Adrenal gland (tissue), 12 donors: ENCODE measurements around the gene SMARCAD1. TPM values are rescaled to one million over a fixed set of nuclear protein-coding genes. Genes with fewer than 3 reads are reported as not detected.

ENCODE experiments used
- DNase-seq, 7 donors: peaks; one replicate each; pipeline ENCODE4 v3.0.0-alpha.2; 2019 to 2020
- H3K27ac ChIP-seq, 5 donors: fragments of 200-600 bp; sonication (generic) in 4 of 5; 1 replicate in 3 of 5; 2 replicates in 2 of 5; pipeline versions ENCODE4 v1.5.1 to v1.8.0; 2016 to 2020; ENCODE audit warnings: mild to moderate bottlenecking in 1 of 5
- H3K27me3 ChIP-seq: fragments of 200-600 bp; 2 replicates; pipeline ENCODE4 v1.8.0; 2021
- H3K36me3 ChIP-seq, 2 donors: fragments of 200-600 bp; replicated peaks in 1 of 2; 1 replicate in 1 of 2; 2 replicates in 1 of 2; pipeline versions ENCODE4 v1.5.1 to v1.8.0; 2018 to 2022
- H3K4me1 ChIP-seq, 2 donors: fragments of 200-600 bp; replicated peaks in 1 of 2; 1 replicate in 1 of 2; 2 replicates in 1 of 2; pipeline versions ENCODE4 v1.5.1 to v1.8.0; 2018 to 2021
- H3K4me3 ChIP-seq, 4 donors: fragments of 200-600 bp; sonication (generic) in 3 of 4; one replicate each; pipeline ENCODE4 v1.5.1; 2016 to 2018
- H3K9me3 ChIP-seq, 3 donors: fragments of 200-600 bp; sonication (generic) in 1 of 3; replicated peaks in 1 of 3; 1 replicate in 2 of 3; 2 replicates in 1 of 3; pipeline versions ENCODE4 v1.5.1 to v1.8.0; 2016 to 2021
- POLR2A ChIP-seq, 2 donors: fragments of 450-650 bp; IDR thresholded peaks; one replicate each; pipeline ENCODE4 v1.6.1; 2017; ENCODE audit warnings: antibody characterized with exemption in 2 of 2, mild to moderate bottlenecking in 2 of 2, moderate library complexity in 1 of 2
- WGBS, 4 donors: extraction: QIAGEN DNeasy Blood & Tissue Kit in 2 of 4; methylation state at CpG; one replicate each; pipeline versions ENCODE4 v1.1.5 to v1.1.7; 2013 to 2017; 5-methylcytosine and 5-hydroxymethylcytosine counted together
- intact Hi-C, 2 donors: fragments of 100-400 bp; cut with DNase I; formaldehyde crosslinking; loops; one replicate each; pipeline versions ENCODE4 v1.14.1 to v1.15.0; 2022 to 2023
- polyA plus RNA-seq, 3 donors: library from polyadenylated mRNA; stranded (reverse); fragments of 200-250 nt in 2 of 3; fragments of 350-450 nt in 1 of 3; fragmentation: Illumina TruSeq in 1 of 3; extraction: RNeasy Lipid Tissue Mini Kit (QIAGEN cat#74804) in 1 of 3; gene quantifications; one replicate each; pipeline ENCODE4 v1.2.3, GENCODE V29; 2013 to 2014
- total RNA-seq, 9 donors: library from RNA; depleted of rRNA in 4 of 9; stranded (reverse); fragments of >200 nt in 4 of 9; fragments of 120-200 nt in 1 of 9; fragmentation: NEBNext Ultra II Directional in 1 of 9; extraction: Animal tissue kit (Norgen Biotek cat#: 25700) in 1 of 9; gene quantifications; one replicate each; pipeline versions ENCODE4 v1.1.0 to v1.2.4, GENCODE V29; 2013 to 2023
- TF ChIP-seq, protein P1 (sequence below), 6 experiments: fragments of 450-650 bp in 4 of 6; fragments of 200-600 bp in 2 of 6; sonication (generic) in 1 of 6; IDR thresholded peaks; 1 replicate in 5 of 6; 2 replicates in 1 of 6; pipeline versions ENCODE4 v1.5.1 to v1.8.0; 2016 to 2021; ENCODE audit warnings: antibody characterized with exemption in 6 of 6, mild to moderate bottlenecking in 2 of 6, moderate library complexity in 1 of 6
- donor health status: healthy with polysubstance abuse.
- donor health status: Bipolar disorder and iron deficiency.
- donor health status: DM: yes; HTN: yes; CAD: no.
- donor health status: DM: no; HTN: no; CAD: no.
- donor health status: DM: no; HTN: no; CAD: no.
- donor health status: DM: yes; HTN: yes; CAD: no.

SMARCAD1 gene
- total and polyA plus RNA-seq, 12 donors: 9.0 to 51.9 (median 22.2) TPM

DNA sequence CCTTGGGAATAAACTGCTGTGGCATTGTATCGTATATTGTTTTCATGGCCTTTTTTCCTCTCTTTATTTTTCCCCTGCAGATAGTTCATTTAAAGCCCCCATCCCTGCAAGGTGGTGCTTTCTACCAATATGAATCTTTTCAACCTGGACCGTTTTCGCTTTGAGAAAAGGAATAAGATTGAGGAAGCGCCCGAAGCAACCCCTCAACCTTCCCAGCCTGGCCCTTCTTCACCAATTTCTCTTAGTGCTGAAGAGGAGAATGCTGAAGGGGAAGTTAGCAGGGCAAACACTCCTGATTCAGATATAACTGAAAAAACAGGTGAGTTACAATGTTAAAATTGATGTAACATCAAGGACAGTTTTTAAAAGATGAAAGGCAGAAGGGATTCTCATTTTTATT, 601 bp downstream of the SMARCAD1 start:
- peak overlapping the region in 2 of 4 donors; percentile 71 to 78 for H3K4me3 ChIP-seq
- no peaks in the 10 kb centered on the region for H3K27me3 ChIP-seq
- intact Hi-C loops: no loop called here
- no peaks in the 10 kb centered on the region for H3K9me3 ChIP-seq
- H3K4me1 ChIP-seq: peaks cover 16 to 17% of the 10 kb centered on the region in 2 donors
- no peak for TF ChIP-seq POLR2A (IDR thresholded peaks at IDR 0.05)
- TF ChIP-seq, protein P1, sequence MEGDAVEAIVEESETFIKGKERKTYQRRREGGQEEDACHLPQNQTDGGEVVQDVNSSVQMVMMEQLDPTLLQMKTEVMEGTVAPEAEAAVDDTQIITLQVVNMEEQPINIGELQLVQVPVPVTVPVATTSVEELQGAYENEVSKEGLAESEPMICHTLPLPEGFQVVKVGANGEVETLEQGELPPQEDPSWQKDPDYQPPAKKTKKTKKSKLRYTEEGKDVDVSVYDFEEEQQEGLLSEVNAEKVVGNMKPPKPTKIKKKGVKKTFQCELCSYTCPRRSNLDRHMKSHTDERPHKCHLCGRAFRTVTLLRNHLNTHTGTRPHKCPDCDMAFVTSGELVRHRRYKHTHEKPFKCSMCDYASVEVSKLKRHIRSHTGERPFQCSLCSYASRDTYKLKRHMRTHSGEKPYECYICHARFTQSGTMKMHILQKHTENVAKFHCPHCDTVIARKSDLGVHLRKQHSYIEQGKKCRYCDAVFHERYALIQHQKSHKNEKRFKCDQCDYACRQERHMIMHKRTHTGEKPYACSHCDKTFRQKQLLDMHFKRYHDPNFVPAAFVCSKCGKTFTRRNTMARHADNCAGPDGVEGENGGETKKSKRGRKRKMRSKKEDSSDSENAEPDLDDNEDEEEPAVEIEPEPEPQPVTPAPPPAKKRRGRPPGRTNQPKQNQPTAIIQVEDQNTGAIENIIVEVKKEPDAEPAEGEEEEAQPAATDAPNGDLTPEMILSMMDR (IDR thresholded peaks at IDR 0.05): no peak
- DNase-seq: no peak
- 7 to 16% (median 12%) methylated on average over 5 of the region's 5 CpGs for WGBS, 4 donors
- peak overlapping the region in 4 of 5 donors; percentile 83 to 94 (median 86) for H3K27ac ChIP-seq
- peaks cover 0 to 20% of the 10 kb centered on the region in 2 donors for H3K36me3 ChIP-seq

DNA sequence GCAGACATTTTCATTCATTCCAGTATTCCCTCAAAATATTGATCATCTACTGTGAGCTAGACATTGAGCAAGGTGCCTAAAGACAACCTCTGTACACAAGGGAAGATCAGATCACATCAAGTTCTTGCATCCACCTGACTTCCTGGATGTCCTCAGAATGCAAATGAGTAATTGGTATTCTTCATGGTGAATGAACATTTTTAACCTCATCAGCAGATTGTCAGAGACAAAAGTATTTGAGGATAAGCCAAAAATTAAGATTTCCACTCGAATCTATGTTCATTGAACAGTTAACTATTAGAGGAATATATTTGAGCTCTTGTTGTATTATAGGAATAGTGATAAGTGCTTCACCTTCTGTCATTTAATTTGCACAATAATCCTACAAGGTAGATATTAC, 1.3 kb downstream of the SMARCAD1 start:
- peak overlapping the region in 1 of 4 donors; percentile 71 for H3K4me3 ChIP-seq
- peaks cover 16 to 17% of the 10 kb centered on the region in 2 donors for H3K4me1 ChIP-seq
- no peaks in the 10 kb centered on the region for H3K9me3 ChIP-seq
- DNase-seq: no peak
- intact Hi-C loops: no loop called here
- H3K27me3 ChIP-seq: no peaks in the 10 kb centered on the region
- 74 to 89% (median 86%) methylated on average over 1 of the region's 1 CpG for WGBS, 4 donors
- peaks cover 0 to 26% of the 10 kb centered on the region in 2 donors for H3K36me3 ChIP-seq
- H3K27ac ChIP-seq: no peak overlapping the region
- TF ChIP-seq, protein P1 (IDR thresholded peaks at IDR 0.05): no peak
- no peak for TF ChIP-seq POLR2A (IDR thresholded peaks at IDR 0.05)

DNA sequence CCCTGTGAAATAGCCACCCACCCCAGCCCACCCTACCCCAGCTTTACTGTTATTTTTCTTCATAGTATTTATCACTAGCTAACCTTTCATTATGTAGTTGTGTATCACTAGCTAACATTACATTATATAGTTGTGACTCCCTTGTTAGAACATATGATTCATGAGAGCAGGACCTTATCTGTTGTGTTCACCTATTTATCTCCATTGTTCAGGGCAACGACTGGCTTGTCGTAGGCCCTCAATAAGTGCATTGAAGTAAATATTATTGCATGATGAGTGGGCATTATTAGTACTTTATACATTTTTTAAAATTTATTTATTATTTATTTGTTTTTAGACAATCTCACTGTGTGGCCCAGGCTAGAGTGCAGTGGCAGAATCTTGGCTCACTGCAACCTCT, 4.2 kb downstream of the SMARCAD1 start:
- TF ChIP-seq, protein P1 (IDR thresholded peaks at IDR 0.05): no peak
- TF ChIP-seq POLR2A (IDR thresholded peaks at IDR 0.05): no peak
- H3K27ac ChIP-seq: no peak overlapping the region
- no peaks in the 10 kb centered on the region for H3K9me3 ChIP-seq
- no peaks in the 10 kb centered on the region for H3K27me3 ChIP-seq
- no peak for DNase-seq
- WGBS, 4 donors: 41 to 100% (median 79%) methylated on average over 2 of the region's 2 CpGs
- H3K4me3 ChIP-seq: no peak overlapping the region
- intact Hi-C loops: no loop called here
- peaks cover 16 to 17% of the 10 kb centered on the region in 2 donors for H3K4me1 ChIP-seq
- peaks cover 0 to 27% of the 10 kb centered on the region in 2 donors for H3K36me3 ChIP-seq

DNA sequence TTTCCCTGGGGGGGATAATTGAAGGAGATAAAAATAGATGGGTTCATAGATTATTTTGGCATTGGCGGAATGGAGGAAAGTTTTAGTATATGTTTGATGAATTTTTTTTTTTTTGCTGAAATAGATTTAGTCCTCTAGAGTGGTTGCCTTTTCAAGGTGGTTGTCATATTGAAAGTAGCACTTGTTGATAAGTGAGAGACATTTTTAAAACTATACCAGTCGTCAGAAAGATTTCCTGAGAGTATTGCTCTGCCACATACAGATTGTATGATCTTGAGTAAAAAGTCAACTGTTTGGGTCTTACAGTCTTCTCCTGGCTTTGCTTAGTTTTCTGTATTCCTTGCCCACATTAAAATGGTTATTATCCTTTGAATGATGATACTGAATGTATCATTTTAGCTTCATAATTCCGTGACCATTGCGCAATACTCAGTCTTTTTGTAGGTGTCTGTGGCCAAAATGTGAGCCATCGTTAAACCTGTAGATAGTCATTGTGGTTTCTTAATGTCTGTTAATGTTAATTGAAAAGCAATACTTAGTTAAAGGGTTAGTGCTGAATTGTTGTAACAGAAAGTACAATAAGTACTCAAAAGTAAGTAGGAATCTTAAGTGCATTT, 7.1 kb downstream of the SMARCAD1 start:
- H3K36me3 ChIP-seq: peaks cover 0 to 36% of the 10 kb centered on the region in 2 donors
- H3K9me3 ChIP-seq: no peaks in the 10 kb centered on the region
- intact Hi-C loops: no loop called here
- no peak overlapping the region for H3K27ac ChIP-seq
- WGBS, 4 donors: 89 to 92% (median 91%) methylated on average over 5 of the region's 5 CpGs
- H3K27me3 ChIP-seq: no peaks in the 10 kb centered on the region
- TF ChIP-seq POLR2A (IDR thresholded peaks at IDR 0.05): no peak
- TF ChIP-seq, protein P1 (IDR thresholded peaks at IDR 0.05): no peak
- H3K4me3 ChIP-seq: no peak overlapping the region
- H3K4me1 ChIP-seq: peaks cover 0 to under 1% of the 10 kb centered on the region in 2 donors
- no peak for DNase-seq
